ENCODE measurements around the gene PROKR1. TPM values are rescaled to one million over a fixed set of nuclear protein-coding genes. Genes with fewer than 3 reads are reported as not detected.

Gene PROKR1
- total RNA-seq, 1 donor from 2014 or later, result not detected

- intact Hi-C loops (cut with DNase I), result no loop called here
- no peak for TF ChIP-seq CTCF (IDR thresholded peaks at IDR 0.05)
- ATAC-seq, result no peak
- no peak for DNase-seq
- Histone ChIP-seq H3K4me3 (no peak overlapping the region), H3K36me3 (no peaks in the 10 kb centered on the region), H3K9me3 (no peaks in the 10 kb centered on the region), H3K27me3 (no peaks in the 10 kb centered on the region), H3K27ac (no peak overlapping the region), H3K4me1 (no peaks in the 10 kb centered on the region)
Observed at GRCh38 chr2:68620772-68621171, 22.6 kb upstream of the PROKR1 start.

GRCh38 chr2:68623820-68624219, 19.6 kb upstream of the PROKR1 start:
- Histone ChIP-seq H3K27ac (no peak overlapping the region), H3K27me3 (no peaks in the 10 kb centered on the region), H3K4me3 (no peak overlapping the region), H3K4me1 (no peaks in the 10 kb centered on the region), H3K36me3 (no peaks in the 10 kb centered on the region), H3K9me3 (no peaks in the 10 kb centered on the region)
- TF ChIP-seq CTCF (IDR thresholded peaks at IDR 0.05), result no peak
- intact Hi-C loops (cut with DNase I), result no loop called here
- ATAC-seq (no peak), DNase-seq (no peak)

GRCh38 chr2:68627615-68628014, 15.8 kb upstream of the PROKR1 start:
- no peak for ATAC-seq
- Histone ChIP-seq H3K27ac (no peak overlapping the region), H3K36me3 (no peaks in the 10 kb centered on the region), H3K9me3 (no peaks in the 10 kb centered on the region), H3K27me3 (no peaks in the 10 kb centered on the region), H3K4me3 (no peak overlapping the region), H3K4me1 (no peaks in the 10 kb centered on the region)
- no peak for TF ChIP-seq CTCF (IDR thresholded peaks at IDR 0.05)
- no peak for DNase-seq
- intact Hi-C loops (cut with DNase I), result no loop called here

GRCh38 chr2:68632021-68632420, 11.4 kb upstream of the PROKR1 start:
- Histone ChIP-seq H3K36me3 (no peaks in the 10 kb centered on the region), H3K4me1 (no peaks in the 10 kb centered on the region), H3K4me3 (no peak overlapping the region), H3K27ac (no peak overlapping the region), H3K9me3 (no peaks in the 10 kb centered on the region), H3K27me3 (peaks cover 5% of the 10 kb centered on the region)
- TF ChIP-seq CTCF (IDR thresholded peaks at IDR 0.05), result no peak
- intact Hi-C loops (cut with DNase I), result no loop called here
- ATAC-seq, result no peak
- no peak for DNase-seq

- peaks cover 17% of the 10 kb centered on the region for H3K27me3 ChIP-seq
- ATAC-seq (no peak), DNase-seq (no peak)
- no peaks in the 10 kb centered on the region for H3K9me3 ChIP-seq
- intact Hi-C loops (cut with DNase I), result no loop called here
- no peak overlapping the region for H3K27ac ChIP-seq
- H3K36me3 ChIP-seq, result no peaks in the 10 kb centered on the region
- no peak for TF ChIP-seq CTCF (IDR thresholded peaks at IDR 0.05)
- H3K4me3 ChIP-seq, result no peak overlapping the region
- H3K4me1 ChIP-seq, result no peaks in the 10 kb centered on the region
Observed at GRCh38 chr2:68637047-68637446, 6.3 kb upstream of the PROKR1 start.

GRCh38 chr2:68643874-68644485, 601 bp downstream of the PROKR1 start:
- Histone ChIP-seq H3K27ac (no peak overlapping the region), H3K36me3 (no peaks in the 10 kb centered on the region), H3K9me3 (no peaks in the 10 kb centered on the region), H3K4me3 (peak overlapping the region; percentile 53), H3K27me3 (peaks cover 48% of the 10 kb centered on the region), H3K4me1 (peaks cover 10% of the 10 kb centered on the region)
- DNase-seq, result no peak
- TF ChIP-seq CTCF (IDR thresholded peaks at IDR 0.05), result no peak
- no peak for ATAC-seq
- intact Hi-C loops (cut with DNase I), result no loop called here

All from upper lobe of right lung (tissue), 1 donor.